ENCODE measurements around the gene PCDHGA4.
"Not testable (repeated sequence)": the region's sequence is repeated elsewhere in the genome, so short reads cannot be mapped to it uniquely, and the experiment has no call there.

Gene PCDHGA4

GRCh38 chr5:141373673-141374317 is 19.0 kb downstream of the PCDHGA4 start, which contains the start of gene PCDHGA6:
Gene PCDHGA6 (plus strand): TSS chr5:141373891. CDS start chr5:141374084, 193 bp downstream.
- Histone ChIP-seq H3K79me2 (ENCODE audit: low read length) (no peaks in the 10 kb centered on the region), H3K36me3 (replicated peaks; ENCODE audit: low read depth, low read length) (no peaks in the 10 kb centered on the region), H3K9me3 (ENCODE audit: insufficient read depth, low read length) (no peaks in the 10 kb centered on the region), H3K4me2 (ENCODE audit: low read length) (no peak within 1 kb of the TSS), H3K4me1 (ENCODE audit: low read length) (no peaks in the 10 kb centered on the region), H4K20me1 (ENCODE audit: insufficient read depth, low read length) (no peaks in the 10 kb centered on the region), H3K27me3 (ENCODE audit: low read depth, low read length) (no peaks in the 10 kb centered on the region), H3K9ac (ENCODE audit: low read length) (no peak within 1 kb of the TSS), H2AFZ (ENCODE audit: low read depth, low read length) (no peak within 1 kb of the TSS), H3K4me3 (ENCODE audit: low read length) (no peak within 1 kb of the TSS), H3K27ac (ENCODE audit: low read length) (no peak within 1 kb of the TSS)
- TF ChIP-seq EZH2phosphoT487 (IDR thresholded peaks at IDR 0.05; ENCODE audit: low read depth) (no peak), CTCF (IDR thresholded peaks at IDR 0.05; ENCODE audit: low read depth, low read length) (no peak)

GRCh38 chr5:141374627-141375026 is 19.8 kb downstream of the PCDHGA4 start:
- TF ChIP-seq EZH2phosphoT487 (IDR thresholded peaks at IDR 0.05; ENCODE audit: low read depth) (no peak), CTCF (IDR thresholded peaks at IDR 0.05; ENCODE audit: low read depth, low read length) (no peak)
- Histone ChIP-seq H3K9ac (ENCODE audit: low read length) (no peak overlapping the region), H3K9me3 (ENCODE audit: insufficient read depth, low read length) (no peaks in the 10 kb centered on the region), H3K79me2 (ENCODE audit: low read length) (no peaks in the 10 kb centered on the region), H3K27me3 (ENCODE audit: low read depth, low read length) (no peaks in the 10 kb centered on the region), H3K4me2 (ENCODE audit: low read length) (no peak overlapping the region), H4K20me1 (ENCODE audit: insufficient read depth, low read length) (no peaks in the 10 kb centered on the region), H3K36me3 (replicated peaks; ENCODE audit: low read depth, low read length) (no peaks in the 10 kb centered on the region), H3K4me1 (ENCODE audit: low read length) (no peaks in the 10 kb centered on the region), H3K27ac (ENCODE audit: low read length) (no peak overlapping the region), H3K4me3 (ENCODE audit: low read length) (no peak overlapping the region), H2AFZ (ENCODE audit: low read depth, low read length) (no peak overlapping the region)

- H3K4me1 ChIP-seq (ENCODE audit: low read length); H3K4me2 ChIP-seq (ENCODE audit: low read length); H3K9ac ChIP-seq (ENCODE audit: low read length); H3K4me3 ChIP-seq (ENCODE audit: low read length); H3K9me3 ChIP-seq (ENCODE audit: insufficient read depth, low read length); H3K36me3 ChIP-seq (replicated peaks; ENCODE audit: low read depth, low read length); H3K79me2 ChIP-seq (ENCODE audit: low read length); H3K27ac ChIP-seq (ENCODE audit: low read length); H3K27me3 ChIP-seq (ENCODE audit: low read depth, low read length); H4K20me1 ChIP-seq (ENCODE audit: insufficient read depth, low read length); H2AFZ ChIP-seq (ENCODE audit: low read depth, low read length): not testable (repeated sequence)
Measured at GRCh38 chr5:141375444-141376155, 20.8 kb downstream of the PCDHGA4 start.

GRCh38 chr5:141382469-141383294 is 27.9 kb downstream of the PCDHGA4 start, which contains the start of gene PCDHGA7:
Gene PCDHGA7 (plus strand): TSS chr5:141382742. CDS start chr5:141382900, 158 bp downstream.
- no peaks in the 10 kb centered on the region for H3K27me3 ChIP-seq (ENCODE audit: low read depth, low read length)
- H3K9me3 ChIP-seq (ENCODE audit: insufficient read depth, low read length) = no peaks in the 10 kb centered on the region
- H3K27ac ChIP-seq (ENCODE audit: low read length) = no peak within 1 kb of the TSS
- no peak within 1 kb of the TSS for H3K4me3 ChIP-seq (ENCODE audit: low read length)
- H3K36me3 ChIP-seq (replicated peaks; ENCODE audit: low read depth, low read length) = no peaks in the 10 kb centered on the region
- no peaks in the 10 kb centered on the region for H3K4me1 ChIP-seq (ENCODE audit: low read length)
- H3K79me2 ChIP-seq (ENCODE audit: low read length) = no peaks in the 10 kb centered on the region
- no peak within 1 kb of the TSS for H2AFZ ChIP-seq (ENCODE audit: low read depth, low read length)
- TF ChIP-seq CTCF (IDR thresholded peaks at IDR 0.05; ENCODE audit: low read depth, low read length) = no peak
- no peak within 1 kb of the TSS for H3K4me2 ChIP-seq (ENCODE audit: low read length)
- H3K9ac ChIP-seq (ENCODE audit: low read length) = no peak within 1 kb of the TSS
- H4K20me1 ChIP-seq (ENCODE audit: insufficient read depth, low read length) = no peaks in the 10 kb centered on the region

All from OCI-LY3 (cell line).